Fibroblast of lung (primary cell): Measurements from ENCODE around the gene TTC17. TPM values are rescaled to one million over a fixed set of nuclear protein-coding genes. Genes with fewer than 3 reads are reported as not detected.

Source experiments
- DNase-seq, 2 donors: peaks; one replicate each; pipeline versions ENCODE4 v3.0.0 to v3.0.0-alpha.2; 2010; ENCODE audit warnings: low read depth in 2 of 2
- H2AFZ ChIP-seq: 2 replicates; pipeline ENCODE4 v1.5.1; 2012; ENCODE audit warnings: low read length, control low read depth, inconsistent platforms
- H3K27ac ChIP-seq: 2 replicates; pipeline ENCODE4 v1.5.1; 2011; ENCODE audit warnings: low read length, control low read depth; ENCODE audit not compliant: insufficient read depth
- H3K27me3 ChIP-seq: 2 replicates; pipeline ENCODE4 v1.5.1; 2011; ENCODE audit warnings: mild to moderate bottlenecking, low read length; ENCODE audit not compliant: control insufficient read depth, insufficient read depth
- H3K36me3 ChIP-seq: 2 replicates; pipeline ENCODE4 v1.5.1; 2011; ENCODE audit warnings: low read length; ENCODE audit not compliant: control insufficient read depth, insufficient read depth
- H3K4me1 ChIP-seq: 2 replicates; pipeline ENCODE4 v1.5.1; 2011; ENCODE audit warnings: low read length; ENCODE audit not compliant: control insufficient read depth, insufficient read depth; ENCODE audit errors: extremely low read depth
- H3K4me2 ChIP-seq: 2 replicates; pipeline ENCODE4 v1.5.1; 2011; ENCODE audit warnings: low read length, control low read depth; ENCODE audit not compliant: insufficient read depth; ENCODE audit errors: extremely low read depth
- H3K4me3 ChIP-seq, 4 experiments: fragments of 200-600 bp in 1 of 4; sonication (generic) in 1 of 4; replicated peaks in 1 of 4; 2 replicates each; pipeline ENCODE4 v1.5.1; 2011 to 2016; ENCODE audit warnings: low read length in 4 of 4, low read depth in 3 of 4, mild to moderate bottlenecking in 3 of 4, control low read depth in 2 of 4, inconsistent platforms in 1 of 4, mixed read lengths in 1 of 4; ENCODE audit not compliant: insufficient read depth in 1 of 4; ENCODE audit errors: control extremely low read depth in 1 of 4
- H3K79me2 ChIP-seq: 2 replicates; pipeline ENCODE4 v1.5.1; 2012; ENCODE audit warnings: mild to moderate bottlenecking, low read length, inconsistent platforms; ENCODE audit not compliant: control insufficient read depth, insufficient read depth
- H3K9ac ChIP-seq: 2 replicates; pipeline ENCODE4 v1.5.1; 2011; ENCODE audit warnings: mild to moderate bottlenecking, low read length, control low read depth; ENCODE audit not compliant: insufficient read depth
- H3K9me3 ChIP-seq: 2 replicates; pipeline ENCODE4 v1.5.1; 2012; ENCODE audit warnings: low read depth, low read length; ENCODE audit not compliant: control insufficient read depth, insufficient read depth
- H4K20me1 ChIP-seq: 2 replicates; pipeline ENCODE4 v1.5.1; 2011; ENCODE audit warnings: low read length; ENCODE audit not compliant: control insufficient read depth, insufficient read depth; ENCODE audit errors: extremely low read depth
- EZH2 ChIP-seq: IDR thresholded peaks from 2 replicates; pipeline ENCODE4 v1.5.1; 2012; ENCODE audit warnings: low read length, control low read depth, mild to moderate bottlenecking; ENCODE audit errors: missing control alignments
- polyA plus RNA-seq, 2 donors: library from polyadenylated mRNA; depleted of rRNA in 1 of 2; stranded (reverse) in 1 of 2; unstranded in 1 of 2; fragments of >200 nt; gene quantifications; 2 replicates each; pipeline ENCODE4 v1.2.1, GENCODE V29; 2011 to 2012; ENCODE audit warnings: missing spikeins in 1 of 2
- total RNA-seq: library from RNA; depleted of rRNA; stranded (reverse); fragments of >200 nt; gene quantifications from 2 replicates; pipeline ENCODE4 v1.2.1, GENCODE V29; 2014
- TF ChIP-seq, protein P1 (sequence below), 2 donors: IDR thresholded peaks in 1 of 2; conservative IDR thresholded peaks in 1 of 2; 1 replicate in 1 of 2; 2 replicates in 1 of 2; pipeline ENCODE4 v1.5.1; 2011 to 2012; ENCODE audit warnings: low read length in 2 of 2, control low read depth in 1 of 2, inconsistent platforms in 1 of 2, low read depth in 1 of 2, mild to moderate bottlenecking in 1 of 2

Gene TTC17
- total and polyA plus RNA-seq, 2 donors (not counting 1 experiment from before 2014, with no cell fraction given): 72.3 to 129 TPM

GRCh38 chr11:43518408-43519160 is 159.9 kb downstream of the TTC17 start:
- no peak for TF ChIP-seq EZH2
- TF ChIP-seq, protein P1, sequence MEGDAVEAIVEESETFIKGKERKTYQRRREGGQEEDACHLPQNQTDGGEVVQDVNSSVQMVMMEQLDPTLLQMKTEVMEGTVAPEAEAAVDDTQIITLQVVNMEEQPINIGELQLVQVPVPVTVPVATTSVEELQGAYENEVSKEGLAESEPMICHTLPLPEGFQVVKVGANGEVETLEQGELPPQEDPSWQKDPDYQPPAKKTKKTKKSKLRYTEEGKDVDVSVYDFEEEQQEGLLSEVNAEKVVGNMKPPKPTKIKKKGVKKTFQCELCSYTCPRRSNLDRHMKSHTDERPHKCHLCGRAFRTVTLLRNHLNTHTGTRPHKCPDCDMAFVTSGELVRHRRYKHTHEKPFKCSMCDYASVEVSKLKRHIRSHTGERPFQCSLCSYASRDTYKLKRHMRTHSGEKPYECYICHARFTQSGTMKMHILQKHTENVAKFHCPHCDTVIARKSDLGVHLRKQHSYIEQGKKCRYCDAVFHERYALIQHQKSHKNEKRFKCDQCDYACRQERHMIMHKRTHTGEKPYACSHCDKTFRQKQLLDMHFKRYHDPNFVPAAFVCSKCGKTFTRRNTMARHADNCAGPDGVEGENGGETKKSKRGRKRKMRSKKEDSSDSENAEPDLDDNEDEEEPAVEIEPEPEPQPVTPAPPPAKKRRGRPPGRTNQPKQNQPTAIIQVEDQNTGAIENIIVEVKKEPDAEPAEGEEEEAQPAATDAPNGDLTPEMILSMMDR (conservative IDR thresholded peaks at IDR 0.05 in 1 of 2, IDR thresholded peaks at IDR 0.05 in 1 of 2; ENCODE audit: low read depth in 1 of 2, low read length in 2 of 2): no peak
- H3K27ac ChIP-seq: no peak overlapping the region
- H2AFZ ChIP-seq: no peak overlapping the region
- H3K4me1 ChIP-seq: no peaks in the 10 kb centered on the region
- H3K4me2 ChIP-seq: no peak overlapping the region
- H4K20me1 ChIP-seq: no peaks in the 10 kb centered on the region
- DNase-seq: peak in 1 of 2 donors; percentile 30
- no peaks in the 10 kb centered on the region for H3K9me3 ChIP-seq
- no peaks in the 10 kb centered on the region for H3K27me3 ChIP-seq
- H3K79me2 ChIP-seq: no peaks in the 10 kb centered on the region
- no peaks in the 10 kb centered on the region for H3K36me3 ChIP-seq
- H3K9ac ChIP-seq: no peak overlapping the region
- H3K4me3 ChIP-seq: no peak overlapping the region

DNA sequence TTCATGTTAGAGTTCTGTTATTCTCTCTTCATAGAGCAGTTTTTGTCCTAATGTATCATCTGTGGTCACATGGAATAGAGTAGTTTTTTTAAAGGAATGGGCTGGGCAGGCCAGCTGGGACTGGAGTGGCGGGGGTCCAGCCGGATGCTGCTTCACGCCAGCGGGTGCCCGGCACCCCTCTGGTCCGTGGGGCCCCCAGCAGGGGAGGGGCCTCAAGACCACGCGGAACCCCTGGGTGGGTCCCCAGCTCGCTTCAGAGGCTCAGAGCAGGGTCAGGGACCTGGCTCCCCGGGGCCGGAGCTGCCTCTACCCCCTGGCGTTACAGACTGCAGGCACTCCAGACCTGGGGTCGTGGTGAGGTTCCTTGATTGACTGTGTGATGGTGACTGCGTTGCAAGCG is 162.8 kb downstream of the TTC17 start:
- TF ChIP-seq, protein P1 (conservative IDR thresholded peaks at IDR 0.05 in 1 of 2, IDR thresholded peaks at IDR 0.05 in 1 of 2; ENCODE audit: low read depth in 1 of 2, low read length in 2 of 2): no peak
- no peak for TF ChIP-seq EZH2
- H3K4me3 ChIP-seq: no peak overlapping the region
- no peaks in the 10 kb centered on the region for H3K79me2 ChIP-seq
- H3K4me2 ChIP-seq: no peak overlapping the region
- no peaks in the 10 kb centered on the region for H3K36me3 ChIP-seq
- H3K27ac ChIP-seq: no peak overlapping the region
- H3K9ac ChIP-seq: no peak overlapping the region
- no peaks in the 10 kb centered on the region for H3K4me1 ChIP-seq
- no peaks in the 10 kb centered on the region for H3K27me3 ChIP-seq
- H3K9me3 ChIP-seq: no peaks in the 10 kb centered on the region
- H2AFZ ChIP-seq: no peak overlapping the region
- H4K20me1 ChIP-seq: no peaks in the 10 kb centered on the region
- no peak for DNase-seq

- Histone ChIP-seq H3K4me2 (no peak overlapping the region), H4K20me1 (no peaks in the 10 kb centered on the region), H3K79me2 (no peaks in the 10 kb centered on the region), H3K36me3 (no peaks in the 10 kb centered on the region), H3K4me3 (no peak overlapping the region), H2AFZ (no peak overlapping the region), H3K4me1 (no peaks in the 10 kb centered on the region), H3K9me3 (no peaks in the 10 kb centered on the region), H3K9ac (no peak overlapping the region), H3K27ac (no peak overlapping the region), H3K27me3 (no peaks in the 10 kb centered on the region)
- TF ChIP-seq, protein P1 (conservative IDR thresholded peaks at IDR 0.05 in 1 of 2, IDR thresholded peaks at IDR 0.05 in 1 of 2; ENCODE audit: low read depth in 1 of 2, low read length in 2 of 2): no peak
- no peak for TF ChIP-seq EZH2
- DNase-seq: no peak
These were observed 164.9 kb downstream of the TTC17 start for GRCh38 chr11:43523632-43524031.
